Stimulated activated CD4-positive, alpha-beta T cell treated with anti-CD3 and anti-CD28 coated beads, Interleukin-4, amount 100 ng/mL, for 48 hours (primary cell): ENCODE results near the gene FRK.
"Not testable (repeated sequence)": the region's sequence is repeated elsewhere in the genome, so short reads cannot be mapped to it uniquely, and the experiment has no call there.

Source experiments
- DNase-seq, 2 donors: peaks; one replicate each; pipeline ENCODE4 v3.0.0-alpha.2; 2020; ENCODE audit warnings: low read depth in 2 of 2

Gene FRK

GRCh38 chr6:115888687-115889470 is 171.8 kb downstream of the FRK start:
- not testable (repeated sequence) for DNase-seq

DNA sequence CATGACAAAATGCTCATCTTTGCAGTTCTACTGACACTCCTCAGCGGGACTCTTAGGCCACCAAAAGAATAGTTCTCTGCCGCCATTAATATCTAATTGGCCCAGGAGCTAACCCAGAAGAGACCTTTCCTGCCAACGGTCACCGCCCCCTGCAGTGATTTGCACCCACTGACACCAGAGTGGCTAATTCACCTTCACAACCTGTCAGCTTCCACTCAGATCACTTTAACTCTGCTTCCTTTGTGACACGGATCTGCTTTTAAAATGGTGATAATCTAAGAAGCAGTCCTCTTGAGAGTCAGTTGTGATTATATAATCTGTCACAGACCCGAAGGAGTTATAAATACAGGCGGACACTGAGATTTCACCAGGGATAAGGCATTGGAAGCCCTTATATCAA is 172.8 kb downstream of the FRK start:
- no peak for DNase-seq

DNA sequence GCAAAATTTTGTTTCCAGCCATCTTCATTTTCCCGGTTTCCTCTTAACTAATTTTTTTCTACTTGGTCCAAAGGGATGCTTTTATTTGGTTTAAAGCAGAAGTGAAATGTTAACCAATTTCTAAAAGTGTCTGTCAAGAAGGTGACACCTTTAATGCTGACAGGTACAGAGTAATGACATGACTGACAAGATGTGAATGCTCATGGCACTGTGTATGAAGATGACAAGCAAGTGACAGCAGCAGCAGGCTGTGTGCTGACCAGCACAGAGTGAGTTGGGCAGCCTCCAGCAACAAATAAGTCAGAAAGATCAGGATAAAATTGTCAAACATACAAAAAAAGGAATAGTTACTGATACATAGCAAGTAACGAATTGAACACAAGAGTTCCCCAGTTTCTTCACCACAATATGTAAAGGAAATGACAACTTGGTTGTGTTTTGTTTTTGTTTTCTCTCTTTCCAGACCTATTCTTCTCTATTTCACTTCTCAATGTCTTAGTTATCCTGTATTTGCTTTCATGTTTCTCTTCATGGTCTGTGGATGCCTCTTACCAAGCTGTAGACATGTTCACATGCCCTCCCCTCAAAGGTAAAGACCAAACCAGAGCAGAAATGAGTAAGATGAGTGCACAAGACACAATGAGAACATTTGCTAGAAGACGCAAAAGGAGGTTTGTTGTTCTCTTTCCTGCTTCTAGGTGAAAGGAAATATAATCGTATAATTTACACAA is 174.9 kb downstream of the FRK start:
- no peak for DNase-seq

DNA sequence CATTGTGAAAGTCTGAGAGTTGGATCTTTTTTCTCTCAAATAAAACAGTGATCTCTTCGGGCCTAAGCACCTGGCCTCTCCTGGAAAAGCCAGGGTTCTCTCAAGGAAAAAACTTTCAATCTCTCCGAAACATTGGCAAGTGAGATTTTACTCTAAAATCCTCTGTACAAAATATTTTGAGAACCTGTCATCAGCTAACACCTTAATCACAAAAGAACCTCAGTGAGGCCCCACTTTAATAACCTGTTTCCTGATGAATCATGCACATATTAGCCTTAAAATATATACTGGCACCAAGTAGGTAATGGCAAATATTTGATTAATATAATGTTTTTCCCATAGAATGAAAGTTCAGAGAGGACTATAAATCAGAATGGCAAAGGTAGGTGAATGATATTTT is 177.9 kb downstream of the FRK start:
- DNase-seq: no peak

DNA sequence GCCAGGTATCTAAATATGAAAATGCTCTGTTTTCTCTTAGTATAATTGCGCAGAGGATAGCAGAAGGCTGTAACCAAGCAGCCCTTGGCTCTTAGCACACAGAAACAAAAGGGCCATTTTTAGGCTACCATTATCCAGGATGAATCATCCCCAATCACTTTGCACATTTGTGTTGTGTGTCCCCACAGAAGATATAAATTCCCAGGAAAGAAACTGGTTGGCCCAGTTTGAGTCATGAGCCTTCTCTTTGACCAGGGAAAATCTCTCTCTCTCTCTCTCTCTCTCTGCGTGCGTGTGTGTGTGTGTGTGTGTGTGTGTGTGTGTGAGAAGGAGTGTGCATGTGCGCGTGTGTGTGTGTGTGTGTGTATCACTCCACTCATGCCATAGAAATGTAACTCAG is 178.5 kb downstream of the FRK start:
- DNase-seq: no peak
